HG02970 (cell line): ENCODE measurements around the gene NSUN2.
"Not testable (repeated sequence)": the region's sequence is repeated elsewhere in the genome, so short reads cannot be mapped to it uniquely, and the experiment has no call there.

Source experiments
- ATAC-seq: cut with Tn5 transposase; IDR thresholded peaks from one replicate; pipeline ENCODE4 v1.9.1; 2021; ENCODE audit warnings: mild to moderate bottlenecking, moderate library complexity, moderate number of reproducible peaks; ENCODE audit not compliant: unreplicated experiment, low FRiP score

The NSUN2 gene

DNA sequence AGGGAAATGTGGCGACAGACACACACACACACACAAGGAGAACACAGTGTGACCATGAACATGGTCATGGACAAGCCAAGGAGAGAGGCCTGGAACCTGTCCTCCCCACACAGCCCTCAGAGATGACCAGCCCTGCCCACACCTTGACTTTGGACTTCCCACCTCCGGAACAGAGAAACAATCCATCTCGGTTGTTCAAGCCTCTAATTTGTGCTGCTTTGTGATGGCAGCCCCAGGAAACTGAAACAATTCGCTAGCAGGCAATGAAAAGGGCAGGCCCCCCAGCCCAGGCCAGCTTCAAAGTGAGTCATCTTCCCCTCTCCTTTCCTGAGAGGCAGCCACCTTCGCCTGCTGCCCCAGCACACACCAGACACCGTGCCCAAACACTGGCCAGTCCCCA, 47.7 kb downstream of the NSUN2 start:
- no peak for ATAC-seq

DNA sequence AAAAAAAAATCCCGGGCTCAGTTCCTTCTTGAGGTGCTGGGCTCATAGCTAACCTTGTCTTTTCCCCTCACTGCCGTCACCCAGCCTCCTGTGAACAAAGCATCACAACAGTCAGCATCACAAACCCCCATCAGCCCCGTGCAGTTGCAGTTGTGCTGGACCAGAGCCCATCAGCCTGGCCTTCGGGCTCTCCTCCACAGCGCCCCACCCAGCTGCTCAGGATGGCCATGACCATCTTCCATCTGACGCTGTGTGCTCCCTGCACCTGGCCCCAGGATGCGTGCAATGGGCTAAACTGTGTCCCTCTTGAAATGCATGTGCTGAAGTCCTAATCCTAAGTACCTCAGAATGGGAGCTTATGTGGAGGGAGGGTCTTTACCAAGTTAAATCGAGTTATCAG, 48.1 kb downstream of the NSUN2 start:
- no peak for ATAC-seq

- no peak for ATAC-seq
Measured at GRCh38 chr5:6584101-6584645, 48.7 kb downstream of the NSUN2 start.

DNA sequence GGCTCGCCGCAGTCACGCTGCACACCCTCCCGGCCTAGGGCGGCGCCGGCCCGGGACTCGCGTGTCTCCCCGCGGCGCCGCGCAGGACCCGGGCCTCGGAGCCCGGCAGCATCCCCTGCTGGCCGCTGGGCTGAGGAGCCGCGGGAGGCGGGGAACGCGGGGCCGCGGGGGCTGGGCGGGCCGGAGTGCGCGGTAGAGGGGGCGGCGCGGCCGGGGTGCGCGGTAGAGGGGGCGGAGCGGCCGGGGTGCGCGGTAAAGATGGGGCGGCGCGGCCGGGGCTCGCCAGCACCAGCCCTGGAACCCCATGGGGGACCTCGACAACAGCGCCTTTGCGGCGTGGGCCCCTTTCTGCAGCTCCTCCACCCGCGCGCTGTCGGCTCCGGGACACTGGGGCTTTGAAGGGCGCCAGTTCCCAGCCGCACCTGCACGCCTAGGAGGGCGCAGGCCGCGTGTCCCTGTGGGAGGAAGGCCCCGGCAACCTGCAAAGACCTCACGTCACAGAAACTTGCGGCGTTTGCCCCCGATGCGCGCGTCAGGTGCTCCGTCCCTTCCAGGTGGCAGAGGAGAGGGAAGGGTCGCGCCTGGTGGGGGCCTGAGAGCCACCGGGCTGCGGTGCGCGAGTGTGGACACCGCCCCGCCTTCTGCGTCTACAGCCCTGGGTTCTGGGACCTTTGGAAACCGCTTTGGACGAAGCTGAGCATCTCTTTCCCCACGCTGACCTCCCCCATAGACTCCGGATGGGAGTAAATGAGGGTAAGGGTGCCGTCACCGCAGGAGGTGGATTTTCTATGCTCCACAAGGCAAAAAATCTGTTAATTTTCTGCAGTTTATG, 49.6 kb downstream of the NSUN2 start:
- no peak for ATAC-seq

GRCh38 chr5:6582507-6583048, 50.3 kb downstream of the NSUN2 start:
- ATAC-seq, result no peak

DNA sequence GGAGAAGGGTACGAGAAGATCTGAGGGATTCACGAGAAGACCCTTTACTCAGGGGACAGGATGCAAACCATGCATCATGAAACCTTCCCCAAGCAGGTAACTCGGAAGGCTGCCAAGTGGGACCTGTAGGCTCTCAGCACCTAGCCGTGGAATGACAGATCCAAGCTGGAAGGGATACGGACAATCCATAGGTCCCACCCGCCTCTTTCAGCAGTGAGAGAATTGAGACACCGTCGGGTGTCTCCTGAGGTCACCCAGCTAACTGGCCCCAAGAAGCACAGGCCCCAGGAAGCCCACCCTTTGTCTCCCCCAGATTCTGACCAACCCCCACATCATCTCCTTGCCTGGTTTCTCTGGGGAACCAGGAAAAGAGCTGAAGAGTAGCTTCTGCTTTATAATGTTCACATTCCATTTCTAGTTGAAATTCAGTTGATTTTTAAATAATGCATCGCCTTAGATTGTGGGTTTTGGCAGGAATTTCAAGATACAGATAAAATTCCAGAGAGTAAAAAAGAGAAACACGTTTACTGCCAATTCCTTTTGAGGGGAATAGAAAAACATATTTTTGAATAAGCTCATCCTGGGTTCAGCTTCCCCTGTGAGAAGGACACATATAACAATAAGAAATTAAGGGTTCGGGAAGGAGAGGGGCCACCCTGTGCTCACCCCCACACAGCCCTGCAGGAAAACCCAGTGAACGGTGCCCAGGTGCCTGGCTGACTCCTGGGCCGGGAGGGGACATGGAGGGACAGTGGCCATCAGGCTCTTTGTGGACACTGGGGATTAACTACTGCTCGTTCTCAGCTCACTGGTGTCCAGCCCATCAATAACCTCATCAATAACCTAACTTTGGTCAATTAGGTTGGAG, 51.1 kb downstream of the NSUN2 start:
- no peak for ATAC-seq

DNA sequence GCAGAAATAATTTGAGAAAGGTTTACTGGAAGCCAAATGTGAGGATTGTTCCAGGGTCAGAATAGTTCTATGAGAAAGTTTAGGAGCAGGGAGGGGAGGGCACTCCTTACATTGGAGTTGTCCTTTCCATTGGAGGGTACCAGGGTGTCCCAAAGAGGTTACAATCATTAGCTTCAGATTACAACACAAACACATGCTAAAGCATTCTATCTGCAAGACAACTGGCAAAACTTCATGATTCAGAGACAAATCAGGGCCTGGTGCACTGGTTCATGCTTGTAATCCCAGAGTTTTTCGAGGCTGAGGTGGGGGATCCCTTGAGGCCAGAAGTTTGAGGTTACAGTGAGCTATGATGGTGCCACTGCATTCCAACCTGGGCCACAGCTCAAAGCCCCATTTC, 51.8 kb downstream of the NSUN2 start:
- ATAC-seq, result no peak

GRCh38 chr5:6579535-6579934, 53.3 kb downstream of the NSUN2 start:
- no peak for ATAC-seq

DNA sequence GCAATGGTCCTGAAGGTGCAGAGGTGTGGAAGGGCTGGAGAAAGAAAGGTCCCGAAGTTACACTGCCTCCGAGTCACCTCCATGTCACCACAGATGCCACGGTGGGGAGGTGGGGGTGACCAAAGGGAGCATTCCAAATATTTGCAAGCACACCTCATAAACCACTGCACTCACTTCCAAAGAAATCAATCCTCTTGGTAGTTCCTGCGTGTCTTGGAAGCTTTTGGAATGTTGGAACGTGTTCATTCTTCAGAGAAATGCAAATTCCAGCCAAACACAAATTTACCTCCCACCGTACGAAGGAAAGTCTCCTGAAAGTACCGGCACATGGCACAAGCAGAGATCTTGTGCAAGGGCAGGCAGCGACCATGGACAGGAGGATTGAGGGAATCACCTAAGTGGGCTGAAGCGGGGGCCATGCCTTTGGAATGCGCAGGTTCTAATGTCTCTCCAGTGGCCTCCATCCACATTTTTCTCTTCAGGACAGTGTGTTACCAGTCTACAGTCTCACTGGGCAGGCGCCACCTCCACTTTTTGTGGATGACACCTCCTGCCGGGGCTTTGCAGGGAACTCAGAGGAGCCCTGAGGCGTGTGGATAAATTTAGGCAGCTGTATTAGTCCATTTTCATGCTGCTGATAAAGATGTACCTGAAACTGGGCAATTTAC, 54.0 kb downstream of the NSUN2 start:
- ATAC-seq, result no peak

DNA sequence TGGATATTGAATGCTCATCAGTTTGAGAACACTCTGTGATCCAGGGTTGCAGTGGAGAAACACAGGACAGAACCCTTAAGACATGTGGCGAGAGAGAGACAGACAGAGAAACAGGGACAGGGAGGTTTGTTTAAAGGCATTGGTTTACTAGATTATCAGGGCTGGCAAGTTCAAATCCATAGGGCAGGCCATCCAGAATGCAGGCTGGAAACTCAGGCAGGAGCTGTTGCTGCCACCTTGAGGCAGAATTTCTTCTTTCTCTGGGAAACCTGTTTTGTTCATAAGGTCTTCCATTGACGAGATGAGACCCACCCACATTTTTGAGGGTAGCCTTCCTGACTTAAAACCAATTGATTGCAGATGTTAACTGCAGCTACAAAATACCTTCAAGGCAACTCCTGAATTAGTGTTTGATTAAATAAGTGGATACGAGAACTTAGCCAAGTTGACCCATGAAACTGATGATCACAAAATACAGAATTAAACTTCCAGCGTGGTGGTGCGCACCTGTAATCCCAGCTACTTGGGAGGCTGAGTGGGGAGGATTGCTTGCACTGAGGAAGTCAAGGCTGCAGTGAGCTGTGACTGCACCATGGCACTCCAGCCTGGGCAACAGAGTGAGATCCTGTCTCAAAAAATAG, 55.9 kb downstream of the NSUN2 start:
- ATAC-seq, result no peak

GRCh38 chr5:6574537-6575245, 58.2 kb downstream of the NSUN2 start:
- no peak for ATAC-seq

DNA sequence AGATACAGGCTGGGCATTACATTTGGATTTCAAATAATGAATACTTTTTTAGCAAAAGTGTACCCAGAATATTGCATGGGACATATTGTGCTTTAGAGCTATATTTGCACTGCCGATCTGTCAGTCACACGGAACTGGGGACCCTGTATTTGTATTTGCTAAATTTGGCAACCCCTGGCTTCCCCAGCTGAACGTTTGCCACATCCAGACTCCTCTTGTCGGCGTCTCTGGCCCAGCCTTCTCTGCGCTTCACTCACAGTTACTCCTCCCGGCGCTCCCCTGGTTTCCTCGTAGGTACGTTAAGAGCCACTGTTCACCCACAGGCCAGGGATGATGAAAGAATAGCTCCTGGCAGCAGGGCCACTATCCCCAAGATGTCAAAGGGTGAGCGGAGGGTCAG, 58.7 kb downstream of the NSUN2 start:
- ATAC-seq, result no peak

DNA sequence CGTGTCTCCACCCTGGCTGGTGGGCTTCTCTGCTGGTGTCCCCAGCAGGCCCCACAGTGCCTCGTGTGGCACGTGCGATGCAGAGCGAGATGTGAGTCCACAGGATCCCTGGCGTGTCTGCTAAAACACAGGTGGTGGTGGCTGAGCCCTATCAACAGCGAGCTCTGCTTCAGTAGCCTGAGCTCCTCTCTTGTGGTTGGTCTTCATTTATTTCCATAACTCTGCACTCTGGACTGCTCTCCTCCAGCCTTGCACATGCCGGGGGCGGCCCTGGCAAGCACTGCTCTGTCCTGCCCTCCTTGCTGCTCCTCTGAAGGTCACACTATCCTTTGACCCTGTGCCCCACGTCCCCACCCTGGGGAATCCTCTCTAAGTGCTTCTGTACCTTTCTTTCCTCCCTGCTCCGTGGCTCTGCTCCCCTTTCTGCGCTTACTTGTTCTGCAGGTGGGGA, 59.2 kb downstream of the NSUN2 start:
- ATAC-seq, result no peak

- ATAC-seq, result no peak
Measured at GRCh38 chr5:6572825-6573380, 59.9 kb downstream of the NSUN2 start.

GRCh38 chr5:6572086-6572824, 60.6 kb downstream of the NSUN2 start:
- no peak for ATAC-seq

GRCh38 chr5:6571607-6572006, 61.2 kb downstream of the NSUN2 start:
- ATAC-seq, result not testable (repeated sequence)

- ATAC-seq, result no peak
Measured at GRCh38 chr5:6570530-6570929, 62.3 kb downstream of the NSUN2 start.

DNA sequence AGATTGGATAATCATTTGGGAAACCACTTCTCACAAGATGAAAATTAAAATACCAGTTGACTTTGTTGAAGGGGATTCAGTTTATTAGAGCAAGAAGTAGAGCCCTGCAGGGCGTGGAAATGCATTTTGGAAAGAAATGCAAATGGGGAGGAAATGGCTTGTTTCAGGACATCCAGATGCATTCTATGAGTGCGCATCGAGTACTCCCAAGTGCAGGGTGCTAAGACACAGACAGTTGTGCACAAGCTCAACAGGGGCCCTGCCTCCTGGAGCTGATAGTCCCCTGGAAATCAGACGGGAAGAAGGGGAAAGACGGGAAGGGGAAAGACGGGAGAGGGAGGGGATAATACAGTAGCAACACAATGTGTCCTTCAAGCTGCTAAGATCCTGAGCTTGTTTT, 64.0 kb downstream of the NSUN2 start:
- no peak for ATAC-seq
